Measurements from ENCODE around the gene TRIM44.
"Not testable (repeated sequence)": the region's sequence is repeated elsewhere in the genome, so short reads cannot be mapped to it uniquely, and the experiment has no call there.

TRIM44 gene

GRCh38 chr11:35852056-35852455 lies 189.5 kb downstream of the TRIM44 start:
- no peak for DNase-seq
- in situ Hi-C loops (cut with HindIII; ENCODE audit: low pct_ligation_motif_present, low pct_unique_long_range_greater_than_20kb, low sequenced_read_pairs): no loop called here

GRCh38 chr11:35853971-35854370 lies 191.4 kb downstream of the TRIM44 start:
- in situ Hi-C loops (cut with HindIII; ENCODE audit: low pct_ligation_motif_present, low pct_unique_long_range_greater_than_20kb, low sequenced_read_pairs): no loop called here
- no peak for DNase-seq

GRCh38 chr11:35855671-35856070 lies 193.1 kb downstream of the TRIM44 start:
- DNase-seq: no peak
- in situ Hi-C loops (cut with HindIII; ENCODE audit: low pct_ligation_motif_present, low pct_unique_long_range_greater_than_20kb, low sequenced_read_pairs): no loop called here

- no peak for DNase-seq
- in situ Hi-C loops (cut with HindIII; ENCODE audit: low pct_ligation_motif_present, low pct_unique_long_range_greater_than_20kb, low sequenced_read_pairs): no loop called here
These were observed 193.7 kb downstream of the TRIM44 start for GRCh38 chr11:35856259-35856658.

GRCh38 chr11:35856756-35857155 lies 194.2 kb downstream of the TRIM44 start:
- in situ Hi-C loops (cut with HindIII; ENCODE audit: low pct_ligation_motif_present, low pct_unique_long_range_greater_than_20kb, low sequenced_read_pairs): no loop called here

GRCh38 chr11:35857922-35858321 lies 195.3 kb downstream of the TRIM44 start:
- in situ Hi-C loops (cut with HindIII; ENCODE audit: low pct_ligation_motif_present, low pct_unique_long_range_greater_than_20kb, low sequenced_read_pairs): no loop called here
- no peak for DNase-seq

More at GRCh38 chr11:35856756-35857155, 194.2 kb downstream of the TRIM44 start:
- no peak for DNase-seq

GRCh38 chr11:35859301-35859700 lies 196.7 kb downstream of the TRIM44 start:
- DNase-seq: no peak
- in situ Hi-C loops (cut with HindIII; ENCODE audit: low pct_ligation_motif_present, low pct_unique_long_range_greater_than_20kb, low sequenced_read_pairs): no loop called here

GRCh38 chr11:35860194-35860593 lies 197.6 kb downstream of the TRIM44 start:
- DNase-seq; in situ Hi-C loops (cut with HindIII; ENCODE audit: low pct_ligation_motif_present, low pct_unique_long_range_greater_than_20kb, low sequenced_read_pairs): not testable (repeated sequence)

- in situ Hi-C loops (cut with HindIII; ENCODE audit: low pct_ligation_motif_present, low pct_unique_long_range_greater_than_20kb, low sequenced_read_pairs): no loop called here
- DNase-seq: no peak
These were observed 198.6 kb downstream of the TRIM44 start for GRCh38 chr11:35861191-35861590.

GRCh38 chr11:35862666-35863065 lies 200.1 kb downstream of the TRIM44 start:
- no peak for DNase-seq
- in situ Hi-C loops (cut with HindIII; ENCODE audit: low pct_ligation_motif_present, low pct_unique_long_range_greater_than_20kb, low sequenced_read_pairs): no loop called here

- DNase-seq: no peak
- in situ Hi-C loops (cut with HindIII; ENCODE audit: low pct_ligation_motif_present, low pct_unique_long_range_greater_than_20kb, low sequenced_read_pairs): no loop called here
These were observed 201.6 kb downstream of the TRIM44 start for GRCh38 chr11:35864131-35864530.

GRCh38 chr11:35866601-35867000 lies 204.0 kb downstream of the TRIM44 start:
- in situ Hi-C loops (cut with HindIII; ENCODE audit: low pct_ligation_motif_present, low pct_unique_long_range_greater_than_20kb, low sequenced_read_pairs): no loop called here
- DNase-seq: no peak

All from ACHN (cell line).